GM18951 (cell line): Measurements from ENCODE around the gene VSX1.
A peak's percentile ranks its signal among the peaks of the same experiment; 100 is the strongest.

Source experiments
- POLR2A ChIP-seq: IDR thresholded peaks from 4 replicates; pipeline ENCODE4 v1.6.1; 2011; ENCODE audit warnings: mild to moderate bottlenecking; ENCODE audit not compliant: insufficient read length, insufficient read depth; ENCODE audit errors: extremely low read depth
- in situ Hi-C: fragments of 300-500 bp; cut with MboI; formaldehyde crosslinking; loops from one replicate; pipeline ENCODE4 v1.12.0; 2022; ENCODE audit warnings: low sequenced_read_pairs, mixed read lengths, inconsistent platforms; ENCODE audit not compliant: unreplicated experiment

Gene VSX1

DNA sequence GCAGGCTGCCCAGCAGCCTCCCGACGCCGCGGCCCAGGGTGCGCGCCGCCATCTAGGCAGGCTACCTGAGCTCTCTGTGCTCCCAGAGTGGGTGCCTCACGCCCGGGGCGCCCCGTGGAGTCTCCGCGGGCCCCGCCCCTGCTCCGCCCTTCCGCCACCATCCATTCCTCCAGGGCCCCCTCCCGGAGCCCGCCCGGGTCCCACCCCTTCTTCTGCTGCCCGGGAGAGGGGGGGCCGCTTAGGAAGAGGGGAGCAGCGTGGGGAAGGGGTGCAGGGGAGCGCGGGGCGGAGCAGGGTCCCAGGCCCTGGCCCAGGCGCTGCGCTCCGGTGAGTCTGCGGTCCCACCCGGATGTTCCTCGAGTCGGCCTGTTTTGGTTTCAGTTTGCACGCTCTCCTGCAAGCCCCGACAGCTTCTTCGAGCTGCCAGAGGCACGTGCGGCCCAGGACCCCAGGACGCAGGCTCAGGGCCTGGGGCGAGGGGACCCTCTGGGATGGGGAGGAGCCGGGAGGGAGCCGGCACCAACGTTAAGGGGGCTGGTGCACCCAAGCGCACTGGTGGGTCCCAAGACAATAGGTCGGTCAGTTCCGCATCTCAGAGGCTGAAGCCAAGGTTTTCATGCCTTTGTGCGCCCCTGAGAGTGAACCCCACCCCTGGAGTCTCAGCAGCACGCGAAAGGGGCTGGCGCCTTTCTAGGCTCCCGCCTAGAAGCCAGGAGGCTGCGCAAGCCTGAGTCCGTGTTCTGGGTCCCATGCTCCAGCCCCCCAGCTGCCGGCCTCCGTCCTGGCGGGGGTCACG is 23.7 kb downstream of the VSX1 start, which contains the start of gene ACSS1:
Gene ACSS1, minus strand, starts transcription at position 89 of the 796 bp plus-strand sequence. Its CDS starts 37 bp downstream, at position 52.
- peak; percentile 86 for TF ChIP-seq POLR2A
- in situ Hi-C loops = no loop called here

GRCh38 chr20:25057234-25058050 is 24.5 kb downstream of the VSX1 start:
- in situ Hi-C loops = no loop called here
- TF ChIP-seq POLR2A = peak; percentile 59

- no peak for TF ChIP-seq POLR2A
- in situ Hi-C loops = no loop called here
These were observed 25.2 kb downstream of the VSX1 start for GRCh38 chr20:25056690-25057233.

DNA sequence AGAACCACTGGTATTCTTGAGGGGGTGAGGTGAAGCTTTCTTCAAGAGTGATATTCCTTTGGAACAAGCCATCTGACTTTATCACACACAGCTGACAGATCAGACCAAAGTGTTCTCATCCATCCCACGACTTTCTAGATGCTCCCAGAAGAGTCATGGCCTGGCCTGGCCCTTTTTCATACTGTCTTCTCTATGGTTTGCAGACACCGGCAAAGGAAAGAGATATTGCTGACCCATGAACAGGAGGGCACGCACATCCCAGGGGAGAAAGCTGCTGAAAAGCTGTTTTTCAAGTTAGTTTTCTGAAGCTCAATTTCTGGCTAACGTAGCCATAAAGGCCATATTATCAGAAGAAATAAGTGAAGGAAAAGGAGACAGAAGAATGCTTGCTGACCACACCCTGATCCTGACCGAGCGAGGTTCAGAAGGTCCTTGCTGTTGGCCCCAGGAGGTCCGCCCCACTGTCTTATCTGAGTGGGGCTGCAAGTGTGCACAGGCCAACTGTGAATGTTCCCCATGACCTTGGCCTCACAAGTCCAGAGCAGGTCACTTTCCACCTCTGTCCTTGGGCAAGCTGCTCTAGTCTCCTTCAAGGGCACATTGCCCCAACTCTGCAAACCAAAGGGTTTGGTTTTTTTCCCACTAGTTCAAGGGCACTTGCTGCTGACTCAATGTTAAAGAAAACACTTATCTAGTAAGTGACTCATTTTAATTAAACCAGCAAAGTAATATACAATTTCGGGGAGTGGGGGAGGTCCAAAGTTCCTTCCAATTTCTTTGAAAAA is 26.0 kb downstream of the VSX1 start:
- no peak for TF ChIP-seq POLR2A
- in situ Hi-C loops = no loop called here

DNA sequence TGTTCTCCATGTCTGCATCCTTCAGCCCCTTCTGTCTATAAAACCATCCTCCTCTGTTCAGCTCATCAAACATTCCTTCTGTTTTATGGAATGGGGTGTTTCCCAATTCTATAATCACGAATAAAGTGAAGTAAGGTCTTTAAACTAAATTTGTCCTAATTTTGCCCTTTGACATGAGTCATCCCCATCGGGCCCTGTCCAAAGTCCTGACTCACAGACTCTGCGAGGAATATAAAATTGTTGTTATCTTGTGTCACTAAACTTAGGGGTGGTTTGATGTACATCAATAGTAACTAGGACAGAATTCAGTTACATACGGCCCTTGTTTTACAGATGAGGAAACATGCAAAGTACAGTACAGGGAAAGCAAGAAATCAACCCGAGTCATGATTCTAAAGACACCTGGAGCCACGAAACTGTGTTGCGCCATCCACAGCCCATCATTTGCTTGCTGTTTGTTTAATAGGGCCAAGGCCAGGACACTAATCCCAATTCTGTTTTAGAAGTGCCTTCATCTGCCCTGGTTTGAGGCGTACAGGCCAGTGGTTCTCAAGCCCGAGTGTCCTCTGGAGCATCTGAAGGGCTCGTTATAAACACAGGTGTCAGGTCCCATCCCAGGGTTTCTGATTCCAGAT is 26.8 kb downstream of the VSX1 start:
- in situ Hi-C loops = no loop called here
- TF ChIP-seq POLR2A = no peak

DNA sequence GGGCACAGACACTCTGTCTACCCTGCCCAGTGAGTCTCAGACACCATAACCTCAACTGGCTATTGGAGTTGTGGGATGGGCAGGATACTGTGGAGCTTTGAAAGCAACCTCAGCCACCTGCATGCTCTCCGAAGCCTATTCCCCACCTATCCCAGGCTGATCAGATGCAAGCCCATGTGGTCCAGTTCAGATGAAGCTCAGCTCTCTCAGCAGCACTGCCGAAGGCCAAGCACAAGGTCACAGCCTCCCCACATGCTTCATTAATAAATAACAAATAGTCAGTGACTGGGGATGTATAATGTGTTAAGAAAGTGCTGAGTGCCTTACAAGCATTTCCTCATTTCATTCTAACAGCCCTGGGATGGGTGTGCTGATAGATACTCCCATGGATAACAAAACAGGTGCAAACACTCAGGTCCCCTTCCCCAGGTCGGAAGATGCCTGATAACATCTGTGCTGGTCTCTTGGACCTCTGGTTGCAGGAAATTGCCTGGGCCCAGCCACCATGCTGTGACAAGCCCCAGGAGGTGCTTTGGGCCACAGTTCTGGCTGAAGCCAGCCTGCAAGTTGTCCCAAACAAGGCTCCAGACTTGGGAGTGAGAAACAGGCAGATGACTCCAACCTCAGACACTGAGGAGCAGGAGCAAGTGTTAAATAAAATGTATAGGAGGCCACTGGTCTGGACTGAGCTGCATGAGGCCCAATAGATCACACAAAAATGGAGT is 27.7 kb downstream of the VSX1 start:
- no peak for TF ChIP-seq POLR2A
- in situ Hi-C loops = no loop called here

GRCh38 chr20:25053255-25054031 is 28.5 kb downstream of the VSX1 start:
- in situ Hi-C loops = no loop called here
- TF ChIP-seq POLR2A = no peak

DNA sequence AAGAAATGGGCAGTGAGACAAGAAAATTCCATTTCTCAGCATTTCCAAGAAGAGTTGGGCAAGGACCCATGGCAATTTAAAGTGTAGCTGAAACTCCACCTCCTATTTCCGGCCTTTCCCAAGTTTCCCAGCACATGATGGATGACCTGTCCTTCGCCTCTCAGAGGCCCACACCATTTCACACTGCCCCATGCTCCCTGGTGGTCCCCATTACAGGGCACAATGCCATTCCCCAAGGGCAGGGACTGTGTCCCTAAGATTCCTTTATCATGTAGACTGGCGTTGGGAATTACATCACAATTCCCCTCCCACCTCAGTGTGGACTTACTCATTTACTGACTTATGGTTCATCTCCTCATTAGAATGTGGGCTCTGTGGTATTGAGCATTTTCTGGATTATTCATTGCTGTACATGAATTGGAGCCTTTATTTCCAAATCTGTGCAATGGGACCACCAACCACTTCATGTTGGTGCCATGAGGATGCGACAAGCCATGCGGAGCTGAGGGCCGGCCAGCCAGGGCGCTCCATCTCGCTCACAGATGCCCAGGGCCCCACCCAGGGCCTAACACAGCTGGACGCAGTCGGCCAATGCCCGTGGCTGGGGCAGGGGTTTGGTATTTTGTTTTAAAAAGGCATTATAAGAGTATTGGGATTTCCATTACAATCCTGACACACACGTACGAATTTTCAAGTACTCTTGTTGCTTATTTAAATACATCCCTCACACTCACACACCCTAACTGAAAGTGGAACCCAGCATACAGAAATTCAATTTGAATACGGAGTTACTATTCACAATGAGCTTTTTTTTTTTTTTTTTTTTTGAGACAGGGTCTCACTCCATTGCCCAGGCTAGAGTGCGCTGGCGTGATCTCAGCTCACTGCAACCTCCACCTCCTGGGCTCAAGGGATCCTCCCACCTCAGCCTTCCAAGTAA is 29.4 kb downstream of the VSX1 start:
- in situ Hi-C loops = no loop called here

DNA sequence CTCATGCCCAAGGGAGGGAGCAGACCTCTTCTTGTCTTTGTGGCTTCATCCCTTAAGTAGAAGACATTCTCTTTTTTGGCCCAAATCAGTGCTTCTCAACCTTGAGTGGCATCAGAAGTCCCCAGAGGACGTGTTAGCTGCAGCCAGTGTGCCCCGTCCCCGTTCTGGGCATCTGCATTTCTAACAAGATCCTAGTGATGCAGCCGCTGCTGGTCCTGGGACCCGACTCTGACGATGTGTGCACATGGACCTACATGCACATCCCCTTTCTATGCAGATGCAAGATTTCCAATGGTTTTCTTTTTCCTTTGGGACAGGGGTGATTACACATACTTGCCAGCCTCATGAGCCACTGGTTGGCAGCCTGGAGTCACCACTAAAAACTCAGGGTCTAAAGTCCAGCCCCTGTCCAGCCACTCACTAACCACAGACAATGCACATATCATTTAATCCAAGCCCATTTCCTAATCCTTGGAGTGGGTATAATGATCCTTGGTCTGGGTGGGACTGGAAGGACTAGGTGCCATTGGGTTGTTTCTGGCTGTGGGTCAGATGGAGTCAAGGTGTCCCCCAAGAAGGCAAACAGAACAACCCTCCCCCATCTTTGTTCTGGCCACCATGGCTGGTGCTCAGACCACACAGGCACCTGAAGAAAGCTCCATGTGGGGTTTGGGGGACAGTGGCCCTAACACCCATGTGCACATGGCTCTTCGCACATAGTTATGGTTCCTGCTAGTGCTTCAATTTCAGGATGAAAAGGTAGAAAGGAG is 30.4 kb downstream of the VSX1 start:
- TF ChIP-seq POLR2A = no peak
- in situ Hi-C loops = no loop called here

More for the DNA sequence above, 29.4 kb downstream of the VSX1 start:
- TF ChIP-seq POLR2A = no peak

DNA sequence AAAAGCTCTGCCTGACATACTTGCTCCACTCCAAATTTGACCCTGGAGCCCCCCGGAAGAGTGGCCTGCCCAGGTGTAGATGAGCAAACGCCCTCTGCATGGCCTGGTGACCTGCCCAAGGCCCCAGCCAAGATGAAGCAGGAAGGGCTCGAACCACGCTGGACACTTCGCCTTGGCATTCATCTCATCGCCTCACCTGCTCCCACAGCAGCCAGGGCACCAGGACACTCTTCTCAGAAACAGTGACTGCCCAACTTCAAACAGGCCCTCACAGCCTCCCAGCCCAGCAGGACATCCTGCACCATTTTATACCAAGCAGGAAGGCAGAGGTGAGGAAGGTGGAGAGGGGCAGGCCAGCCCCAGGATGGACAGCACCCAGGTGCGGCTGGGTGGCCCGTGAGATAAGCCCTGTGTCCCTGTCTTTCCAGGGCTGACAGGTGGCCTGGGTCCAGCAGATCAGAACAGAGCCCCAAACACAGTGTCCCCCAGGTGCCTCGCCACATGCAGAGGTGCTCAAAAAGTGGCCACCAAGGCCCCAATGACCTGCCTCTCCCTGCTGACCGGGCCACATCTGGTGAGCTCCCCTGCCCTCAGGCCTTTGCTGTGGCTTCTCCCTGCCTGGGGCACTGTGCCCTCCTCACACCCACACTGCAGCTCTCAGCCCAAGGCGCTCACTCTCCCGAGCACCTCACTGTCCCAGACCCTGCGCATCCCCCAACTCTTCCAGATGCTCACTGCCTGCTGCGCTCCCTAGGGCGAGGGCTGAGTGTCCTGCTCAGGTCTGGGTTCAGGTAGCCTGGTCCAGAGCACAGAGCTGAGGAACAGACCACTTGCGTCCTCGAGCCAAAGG is 31.2 kb downstream of the VSX1 start:
- in situ Hi-C loops = no loop called here
- no peak for TF ChIP-seq POLR2A
